ENCODE measurements around the gene EIF4E.
A peak's percentile ranks its signal among the peaks of the same experiment; 100 is the strongest.
"Not testable (repeated sequence)": the region's sequence is repeated elsewhere in the genome, so short reads cannot be mapped to it uniquely, and the experiment has no call there.

Gene EIF4E

DNA sequence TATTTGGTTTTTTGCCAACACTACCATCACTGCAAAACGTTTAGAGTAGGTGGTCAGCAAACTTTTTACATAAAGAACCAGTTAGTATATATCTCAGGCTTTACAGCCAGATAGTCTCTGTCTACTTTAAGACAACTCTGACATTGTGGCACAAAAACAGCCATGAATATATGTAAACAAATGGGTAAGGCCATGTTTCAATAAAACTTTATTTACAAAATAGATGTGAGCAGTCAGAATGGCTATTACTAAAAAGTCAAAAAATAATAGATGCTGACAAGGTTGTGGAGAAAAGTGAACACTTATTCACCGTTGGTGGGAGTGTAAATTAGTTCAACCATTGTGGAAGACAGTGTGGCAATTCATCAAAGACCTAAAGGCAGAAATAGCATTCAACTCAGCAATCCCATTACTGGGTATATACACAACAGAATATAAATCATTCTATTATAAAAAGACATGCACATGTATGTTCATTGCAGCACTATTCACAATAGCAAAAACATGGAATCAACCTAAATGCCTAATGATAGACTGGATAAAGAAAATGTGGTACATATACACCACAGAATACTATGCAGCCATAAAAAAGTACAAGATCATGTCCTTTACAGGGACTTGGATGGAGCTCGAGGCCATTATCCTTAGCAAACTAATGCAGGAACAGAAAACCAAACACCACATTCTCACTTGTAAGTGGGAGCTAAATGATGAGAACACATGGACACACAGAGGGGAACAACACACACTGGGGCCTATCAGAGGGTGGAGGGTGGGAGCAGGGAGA lies 56.6 kb downstream of the EIF4E start:
- not testable (repeated sequence) for DNase-seq

DNA sequence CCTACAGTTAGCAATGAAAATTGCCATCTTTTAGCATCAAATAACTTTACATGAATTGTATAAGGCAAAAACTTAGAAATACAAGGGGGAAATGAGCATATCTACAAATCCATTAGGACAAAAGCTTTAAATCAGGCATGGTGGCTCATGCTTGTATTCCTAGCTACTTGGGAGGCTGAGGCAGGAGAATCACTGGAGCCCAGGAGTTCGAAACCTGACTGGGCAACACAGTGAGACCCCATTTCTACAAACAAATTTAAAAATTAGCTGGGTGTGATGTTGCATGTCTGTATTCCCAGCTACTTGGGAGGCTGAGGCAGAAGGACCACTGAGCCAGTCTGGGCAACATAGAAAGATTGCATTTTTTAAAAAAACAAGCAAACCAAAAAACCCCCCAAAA lies 61.3 kb downstream of the EIF4E start:
- no peak for DNase-seq

DNA sequence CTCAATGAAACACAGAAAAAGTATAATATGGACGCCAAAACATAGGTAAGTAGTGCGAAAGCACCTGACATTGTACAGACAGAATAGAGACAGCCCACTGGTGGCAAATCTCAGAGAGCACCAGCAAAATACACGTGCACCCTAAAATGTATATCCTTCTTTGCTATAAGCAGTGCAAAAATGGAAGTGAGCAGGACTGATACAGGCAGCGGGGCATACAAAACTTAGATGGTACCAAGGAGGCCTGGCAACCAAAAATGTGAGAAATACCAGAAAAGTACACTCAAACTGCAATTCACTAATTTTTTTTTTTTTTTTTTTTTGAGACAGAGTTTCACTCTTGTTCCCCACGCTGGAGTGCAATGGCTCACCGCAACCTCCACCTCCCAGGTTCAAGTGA lies 63.9 kb downstream of the EIF4E start:
- no peak for DNase-seq

- DNase-seq: no peak
These were observed 64.4 kb downstream of the EIF4E start for GRCh38 chr4:98864560-98864959.

GRCh38 chr4:98862371-98862770 lies 66.6 kb downstream of the EIF4E start:
- no peak for DNase-seq

DNA sequence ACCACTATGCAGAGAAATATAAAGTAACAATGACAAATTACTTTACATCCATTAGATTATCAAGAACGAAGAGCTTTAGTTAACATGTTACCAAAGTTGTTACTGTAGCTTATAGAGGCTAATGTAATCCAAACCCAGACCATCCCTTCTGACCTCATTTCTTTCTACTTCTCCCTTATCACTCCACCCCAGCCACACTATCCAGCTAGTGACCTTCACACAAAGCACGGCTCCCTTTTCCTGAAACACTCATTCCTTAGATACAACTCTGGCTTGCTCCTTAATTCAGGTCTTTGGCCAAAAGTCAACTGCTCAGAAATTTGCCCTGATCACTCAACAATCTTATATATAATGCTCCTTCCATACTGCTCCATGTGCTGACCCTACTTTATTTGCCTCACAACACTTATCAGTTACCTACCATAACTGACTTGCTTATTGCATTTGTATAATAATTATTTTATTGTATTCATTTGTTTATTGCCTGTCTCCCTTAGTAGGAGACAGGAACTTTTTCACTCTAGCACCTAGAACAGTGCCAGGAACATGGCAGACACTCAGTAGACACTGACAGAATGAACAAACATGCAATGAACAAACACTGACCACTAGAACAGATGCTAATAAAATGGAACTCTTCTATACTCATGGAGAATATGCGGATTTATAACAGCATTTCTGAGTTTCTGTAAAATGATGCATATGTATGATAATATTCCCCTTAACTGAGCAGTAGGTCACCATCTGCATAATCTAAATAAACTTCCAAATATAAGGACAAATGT lies 67.6 kb downstream of the EIF4E start:
- DNase-seq: no peak

DNA sequence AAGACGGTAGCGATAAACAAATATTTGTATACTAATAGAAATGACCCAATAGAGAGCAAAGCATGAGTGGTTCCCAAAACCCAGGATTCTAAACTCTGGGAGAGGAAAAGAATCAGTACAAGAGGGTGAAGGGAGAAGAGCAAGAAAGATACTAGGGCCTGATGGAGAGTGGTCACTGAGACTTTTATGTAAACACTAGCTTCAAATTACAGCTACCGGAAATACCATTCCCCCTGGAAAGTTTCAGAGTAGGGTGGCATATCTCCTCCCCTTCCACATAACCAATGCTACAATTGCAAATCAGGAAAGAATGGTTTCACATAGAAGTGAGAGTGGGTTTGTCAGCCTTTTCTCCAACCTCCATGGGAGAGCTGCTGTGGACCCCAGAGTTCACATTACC lies 77.1 kb downstream of the EIF4E start:
- peak in 1 of 2 experiments; percentile 28 for DNase-seq

GRCh38 chr4:98850937-98851336 lies 78.0 kb downstream of the EIF4E start:
- no peak for DNase-seq

DNA sequence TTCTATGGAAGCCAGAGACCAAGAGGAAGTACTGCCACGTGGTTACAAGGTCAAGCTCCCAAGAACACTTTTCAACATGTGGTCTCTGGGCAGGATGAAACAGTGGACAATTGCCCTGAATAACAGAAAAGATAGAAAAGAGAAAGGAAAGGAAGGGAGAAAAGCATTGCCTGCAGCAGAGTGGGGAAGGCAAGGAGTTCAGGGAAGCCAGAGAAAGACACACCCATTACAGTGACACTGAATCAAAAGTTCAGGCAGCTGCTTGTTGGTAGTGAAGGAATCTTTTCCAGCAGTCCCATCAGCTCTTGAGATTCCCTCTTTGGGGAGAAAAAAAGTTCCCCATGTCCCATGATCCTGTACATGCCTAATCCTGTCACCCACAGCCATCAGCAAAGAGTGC lies 80.5 kb downstream of the EIF4E start:
- DNase-seq: no peak

DNA sequence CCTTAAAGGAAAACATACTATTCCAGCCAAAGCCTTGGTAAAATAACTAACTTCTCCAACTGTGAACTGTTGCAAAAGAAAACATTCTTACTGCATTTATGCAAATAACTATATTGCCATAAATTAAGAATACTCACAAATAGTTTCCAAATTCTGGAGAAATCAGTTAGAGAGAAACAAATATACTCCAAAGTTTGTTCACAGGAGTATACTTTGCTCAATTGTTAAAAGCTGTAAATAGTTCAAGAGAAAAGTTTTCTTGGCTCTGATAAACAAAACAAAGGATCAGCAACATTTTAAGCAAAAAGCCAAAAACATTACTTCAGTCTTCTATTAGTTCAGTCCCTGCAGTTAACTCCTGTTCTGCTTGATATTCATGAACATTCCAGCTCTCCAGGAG lies 83.0 kb downstream of the EIF4E start:
- DNase-seq: no peak

DNA sequence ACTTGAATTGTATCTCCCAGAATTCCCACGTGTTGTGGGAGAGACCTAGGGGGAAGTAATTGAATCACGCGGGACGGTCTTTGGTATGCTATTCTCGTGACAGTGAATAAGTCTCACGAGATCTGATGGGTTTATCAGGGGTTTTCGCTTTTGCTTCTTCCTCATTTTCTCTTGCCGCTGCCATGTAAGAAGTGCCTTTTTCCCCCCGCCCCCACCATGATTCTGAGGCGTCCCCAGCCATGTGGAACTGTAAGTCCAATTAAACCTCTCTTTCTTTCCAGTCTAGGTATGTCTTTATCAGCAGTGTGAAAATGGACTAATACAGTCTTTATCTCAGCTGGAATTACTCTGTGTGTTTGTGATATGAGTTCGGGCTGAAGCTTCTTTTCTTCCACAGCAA lies 86.0 kb downstream of the EIF4E start:
- DNase-seq: not testable (repeated sequence)

DNA sequence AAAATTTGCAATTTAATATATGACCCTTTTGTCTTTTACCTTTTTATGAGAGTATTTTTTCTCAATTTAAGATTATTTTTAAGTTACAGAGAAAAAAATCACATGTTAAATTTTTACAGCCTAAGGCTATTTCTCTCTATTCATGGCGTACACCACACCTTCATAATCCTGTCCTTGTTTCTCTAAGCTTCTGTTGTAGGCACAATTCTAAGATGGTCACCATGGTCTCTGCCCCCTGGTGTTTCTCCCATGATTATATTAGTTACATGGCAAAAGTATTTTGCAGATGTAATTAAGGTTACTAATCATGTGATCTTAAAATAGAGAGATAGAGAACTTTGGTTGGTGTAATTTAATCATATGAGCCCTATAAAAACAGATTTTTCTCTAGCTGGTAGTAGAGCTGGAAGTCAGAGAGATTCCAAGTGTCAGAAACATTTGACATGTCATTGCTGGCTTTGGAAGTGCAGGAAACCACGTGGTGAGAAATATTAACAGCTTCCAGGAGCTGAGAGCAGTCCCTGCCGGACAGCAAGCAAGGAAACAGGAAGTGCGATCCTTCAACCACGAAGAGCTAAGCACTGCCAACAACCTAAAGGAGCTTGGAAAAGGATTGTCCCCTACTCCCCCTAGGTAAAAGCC lies 89.8 kb downstream of the EIF4E start:
- DNase-seq: no peak

DNA sequence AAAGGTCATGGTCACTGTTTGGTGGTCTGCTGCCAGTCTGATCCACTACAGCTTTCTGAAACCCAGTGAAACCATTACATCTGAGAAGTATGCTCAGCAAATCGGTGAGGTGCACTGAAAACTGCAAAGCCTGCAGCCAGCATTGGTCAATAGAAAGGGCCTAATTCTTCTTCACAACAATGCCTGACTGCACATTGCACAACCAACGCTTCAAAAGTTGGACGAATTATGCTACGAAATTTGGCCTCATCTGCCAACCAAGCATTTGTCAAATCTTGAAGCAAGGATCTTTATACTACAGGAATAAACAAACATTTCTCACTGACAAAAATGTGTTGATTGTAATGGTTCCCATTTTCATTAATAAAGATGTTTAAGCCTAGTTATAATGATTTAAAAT lies 90.4 kb downstream of the EIF4E start:
- DNase-seq: no peak

GRCh38 chr4:98833384-98833783 lies 95.5 kb downstream of the EIF4E start:
- no peak for DNase-seq

DNA sequence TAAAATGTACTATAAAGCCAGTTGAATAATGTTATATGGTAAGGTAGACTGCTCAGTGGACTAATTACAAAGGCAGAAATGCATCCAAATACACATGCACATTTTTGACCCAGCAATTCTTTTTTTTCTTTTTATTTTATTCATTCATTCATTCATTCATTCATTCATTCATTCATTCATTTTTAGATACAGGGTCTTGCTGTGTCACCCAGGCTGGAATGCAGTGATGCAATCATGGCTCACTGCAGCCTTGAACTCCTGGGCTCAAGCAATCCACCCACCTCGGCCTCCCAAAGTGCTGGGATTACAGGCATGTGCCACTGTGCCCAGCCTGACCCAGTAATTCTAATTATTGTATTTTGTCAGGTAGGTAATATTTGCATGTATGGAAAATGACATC lies 97.9 kb downstream of the EIF4E start:
- not testable (repeated sequence) for DNase-seq
